Cardiac fibroblast (primary cell): ENCODE results near the gene PLXNA4.

ENCODE experiments used
- DNase-seq, 2 donors: peaks; one replicate each; pipeline versions ENCODE4 v3.0.0 to v3.0.0-alpha.2; 2010; ENCODE audit warnings: low read depth in 2 of 2
- H3K4me3 ChIP-seq, 2 donors: replicated peaks in 1 of 2; 1 replicate in 1 of 2; 2 replicates in 1 of 2; pipeline ENCODE4 v1.5.1; 2011; ENCODE audit warnings: low read depth in 2 of 2, low read length in 2 of 2, mild to moderate bottlenecking in 2 of 2, moderate library complexity in 1 of 2
- TF ChIP-seq, protein P1 (sequence below): IDR thresholded peaks from one replicate; pipeline ENCODE4 v1.5.1; 2011; ENCODE audit warnings: low read depth, mild to moderate bottlenecking, low read length, inconsistent platforms

The PLXNA4 gene

DNA sequence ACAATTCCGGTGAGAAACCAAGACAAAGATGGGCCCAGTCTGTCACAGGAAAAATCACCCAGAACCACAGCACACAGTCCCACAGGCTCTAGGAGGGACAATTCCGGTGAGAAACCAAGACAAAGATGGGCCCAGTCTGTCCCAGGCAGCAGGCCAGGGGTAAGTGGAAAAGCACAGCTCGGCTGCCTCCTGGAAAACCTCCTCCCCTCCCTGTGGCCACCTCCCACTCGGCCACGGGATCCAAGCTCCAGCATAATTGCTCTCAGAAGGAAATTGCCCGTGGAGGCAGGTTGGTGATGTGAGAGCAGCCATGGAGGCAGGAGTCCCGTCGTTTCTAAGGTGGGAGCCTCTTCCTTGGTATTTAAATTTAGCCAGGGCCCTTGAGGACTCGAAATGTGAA is 95.7 kb downstream of the PLXNA4 start:
- TF ChIP-seq, protein P1, sequence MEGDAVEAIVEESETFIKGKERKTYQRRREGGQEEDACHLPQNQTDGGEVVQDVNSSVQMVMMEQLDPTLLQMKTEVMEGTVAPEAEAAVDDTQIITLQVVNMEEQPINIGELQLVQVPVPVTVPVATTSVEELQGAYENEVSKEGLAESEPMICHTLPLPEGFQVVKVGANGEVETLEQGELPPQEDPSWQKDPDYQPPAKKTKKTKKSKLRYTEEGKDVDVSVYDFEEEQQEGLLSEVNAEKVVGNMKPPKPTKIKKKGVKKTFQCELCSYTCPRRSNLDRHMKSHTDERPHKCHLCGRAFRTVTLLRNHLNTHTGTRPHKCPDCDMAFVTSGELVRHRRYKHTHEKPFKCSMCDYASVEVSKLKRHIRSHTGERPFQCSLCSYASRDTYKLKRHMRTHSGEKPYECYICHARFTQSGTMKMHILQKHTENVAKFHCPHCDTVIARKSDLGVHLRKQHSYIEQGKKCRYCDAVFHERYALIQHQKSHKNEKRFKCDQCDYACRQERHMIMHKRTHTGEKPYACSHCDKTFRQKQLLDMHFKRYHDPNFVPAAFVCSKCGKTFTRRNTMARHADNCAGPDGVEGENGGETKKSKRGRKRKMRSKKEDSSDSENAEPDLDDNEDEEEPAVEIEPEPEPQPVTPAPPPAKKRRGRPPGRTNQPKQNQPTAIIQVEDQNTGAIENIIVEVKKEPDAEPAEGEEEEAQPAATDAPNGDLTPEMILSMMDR, result no peak
- no peak for DNase-seq
- no peak overlapping the region for H3K4me3 ChIP-seq

DNA sequence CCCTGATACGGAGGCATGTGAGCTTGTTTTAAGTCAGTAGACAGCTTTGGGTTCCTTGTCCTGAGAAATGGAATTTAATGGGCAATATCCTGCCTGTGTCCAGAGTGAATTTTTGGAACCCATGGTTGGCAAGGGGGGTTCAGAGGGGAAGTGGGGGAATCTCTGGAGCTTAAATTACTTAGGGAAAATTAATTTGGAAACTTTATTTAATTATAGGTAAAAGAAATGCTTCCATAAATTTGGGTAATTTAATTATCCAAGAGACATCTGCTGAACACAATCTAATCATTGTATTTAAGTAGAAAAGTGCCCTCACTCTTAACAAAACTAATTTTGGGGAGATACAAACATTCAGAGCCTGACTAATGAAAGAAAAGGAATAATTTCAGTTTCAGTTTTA is 99.7 kb downstream of the PLXNA4 start:
- TF ChIP-seq, protein P1, result no peak
- no peak for DNase-seq
- H3K4me3 ChIP-seq, result no peak overlapping the region

DNA sequence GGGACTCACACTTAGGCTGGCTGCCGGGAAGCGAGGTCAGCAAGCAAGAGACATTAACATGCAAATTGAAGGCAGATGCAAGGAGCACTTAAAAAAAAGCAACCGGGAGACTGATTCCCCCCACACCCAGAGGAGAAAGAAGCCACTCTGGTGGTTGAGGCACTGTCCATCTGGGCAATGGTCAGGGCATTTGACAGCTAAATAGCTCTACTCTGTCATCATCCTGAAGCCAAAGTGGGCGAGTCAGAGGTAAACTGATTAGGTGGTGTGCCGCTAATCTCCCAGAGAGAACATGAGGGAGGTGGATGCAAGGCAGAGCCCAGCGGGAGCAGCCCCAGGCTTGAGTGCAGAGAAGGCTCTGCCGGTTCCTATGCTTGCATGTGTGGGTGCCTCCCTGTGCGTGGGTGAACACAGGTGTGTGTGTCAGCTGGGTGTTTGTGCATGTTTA is 100.6 kb downstream of the PLXNA4 start:
- H3K4me3 ChIP-seq, result no peak overlapping the region
- TF ChIP-seq, protein P1, result no peak
- DNase-seq, result no peak

DNA sequence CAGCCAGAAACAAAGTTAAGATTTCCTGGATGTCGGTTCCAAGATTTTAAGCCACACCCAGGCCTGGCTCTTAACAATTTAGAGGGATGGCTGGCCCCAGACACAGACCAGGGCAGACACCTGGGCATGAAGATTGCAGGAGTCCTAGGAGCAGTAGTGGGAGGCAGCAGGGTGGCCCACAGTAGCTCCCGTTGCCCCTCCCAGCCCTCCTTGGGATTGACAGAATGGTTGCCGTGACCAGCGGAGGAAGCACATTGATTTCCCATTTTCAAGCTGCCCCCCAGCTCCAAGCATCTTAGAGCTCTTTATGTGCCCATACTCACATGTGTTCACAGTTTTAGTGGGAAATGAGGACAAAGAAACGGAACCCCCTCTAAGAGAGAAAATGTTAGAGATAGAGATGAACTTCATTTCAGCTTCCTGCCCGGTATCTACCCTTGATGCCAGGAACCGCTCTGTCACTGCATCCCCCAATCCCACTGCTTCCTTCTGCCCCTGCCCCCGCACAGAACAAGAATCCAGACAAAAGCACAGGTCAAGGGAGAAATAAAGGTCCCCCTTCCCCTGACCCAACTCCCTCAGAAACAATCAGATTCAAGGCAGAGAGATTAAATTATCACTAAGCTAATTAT is 101.1 kb downstream of the PLXNA4 start:
- no peak overlapping the region for H3K4me3 ChIP-seq
- no peak for DNase-seq
- TF ChIP-seq, protein P1, result no peak

DNA sequence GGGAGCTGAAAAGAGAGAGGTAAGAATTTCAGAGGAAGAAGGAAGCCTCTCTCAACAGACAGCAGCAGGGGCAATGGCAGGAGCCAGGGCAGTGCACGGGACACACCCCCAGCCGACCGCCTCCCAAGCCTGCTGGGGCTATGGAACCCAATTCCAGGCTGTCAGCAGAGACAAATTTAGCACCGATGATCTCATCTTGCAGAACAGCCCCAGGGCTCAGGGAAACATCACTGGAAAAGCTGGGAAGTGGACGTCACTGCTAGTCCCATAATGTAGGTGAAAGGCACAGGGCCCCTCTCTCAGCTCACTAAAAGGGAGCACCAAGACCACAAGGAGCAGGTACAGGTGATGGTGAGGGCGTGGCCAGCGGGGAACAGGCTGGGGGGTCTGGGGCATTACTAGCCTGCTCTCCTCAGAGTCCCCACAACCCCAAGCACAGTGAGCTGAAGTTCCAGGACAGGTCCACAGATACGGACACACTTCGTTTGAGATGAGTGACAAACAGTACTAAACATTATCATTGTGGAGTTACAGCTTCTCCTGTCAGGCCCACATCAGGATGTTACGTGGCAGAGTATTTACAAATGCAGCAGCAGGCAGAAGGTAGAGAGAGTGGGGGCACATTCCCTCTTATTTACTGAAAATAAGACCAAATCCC is 103.7 kb downstream of the PLXNA4 start:
- DNase-seq, result peak in 1 of 2 donors; percentile 75
- no peak overlapping the region for H3K4me3 ChIP-seq
- TF ChIP-seq, protein P1, result no peak

DNA sequence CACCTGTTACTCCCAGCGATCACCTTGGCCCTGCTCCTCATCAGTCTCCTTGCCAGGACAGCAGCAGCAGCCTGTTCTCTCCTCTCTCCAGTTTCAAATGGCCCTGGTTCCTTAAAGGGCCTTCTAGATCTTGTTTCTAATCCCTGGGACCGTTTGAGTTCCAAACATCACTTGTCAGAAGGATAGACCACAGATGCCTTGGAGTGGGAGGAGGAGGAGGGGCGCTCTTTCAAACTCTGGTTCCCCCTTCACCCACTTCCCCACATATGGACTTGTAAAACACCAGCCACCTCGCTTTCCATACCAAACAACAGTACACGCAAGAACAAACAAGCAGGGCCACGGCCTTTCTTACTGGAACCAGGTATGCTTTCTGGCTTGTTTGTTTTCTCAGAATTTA is 104.8 kb downstream of the PLXNA4 start:
- TF ChIP-seq, protein P1, result no peak
- no peak for DNase-seq

More for the DNA sequence above, 104.8 kb downstream of the PLXNA4 start:
- no peak overlapping the region for H3K4me3 ChIP-seq
